Stomach (tissue), 9 donors: ENCODE data around the gene CUZD1. TPM values are rescaled to one million over a fixed set of nuclear protein-coding genes. Genes with fewer than 3 reads are reported as not detected.

Source experiments
- DNase-seq, 2 donors: peaks; one replicate each; pipeline versions ENCODE4 v3.0.0 to v3.0.0-alpha.2; 2013 to 2019
- H3K27ac ChIP-seq, 5 donors: fragments of 200-600 bp in 4 of 5; sonication (generic) in 4 of 5; one replicate each; pipeline ENCODE4 v1.5.1; 2013 to 2019; ENCODE audit warnings: mild to moderate bottlenecking in 1 of 5, moderate library complexity in 1 of 5
- H3K27me3 ChIP-seq, 3 donors: fragments of 200-600 bp; sonication (generic); one replicate each; pipeline ENCODE4 v1.5.1; 2017 to 2019; ENCODE audit warnings: mixed run types in 1 of 3
- H3K36me3 ChIP-seq, 4 donors: fragments of 200-600 bp; sonication (generic); 1 replicate in 3 of 4; 2 replicates in 1 of 4; pipeline ENCODE4 v1.5.1; 2016 to 2019
- H3K4me1 ChIP-seq, 4 donors: fragments of 200-600 bp; sonication (generic); one replicate each; pipeline ENCODE4 v1.5.1; 2016 to 2019
- H3K4me3 ChIP-seq, 4 donors: fragments of 200-600 bp; sonication (generic) in 3 of 4; one replicate each; pipeline ENCODE4 v1.5.1; 2016 to 2019; ENCODE audit warnings: mild to moderate bottlenecking in 1 of 4
- H3K9me3 ChIP-seq, 4 donors: fragments of 200-600 bp; sonication (generic); one replicate each; pipeline ENCODE4 v1.5.1; 2016 to 2019
- CTCF ChIP-seq, 7 experiments: fragments of 450-650 bp in 4 of 7; fragments of 200-600 bp in 3 of 7; sonication (generic) in 3 of 7; IDR thresholded peaks; one replicate each; pipeline ENCODE4 v1.5.1; 2016 to 2019; ENCODE audit warnings: antibody characterized with exemption in 7 of 7, control low read depth in 2 of 7, mild to moderate bottlenecking in 1 of 7
- EP300 ChIP-seq: sonication (generic); formaldehyde crosslinking; IDR thresholded peaks from one replicate; pipeline ENCODE4 v1.6.1; 2017; ENCODE audit warnings: antibody characterized with exemption
- POLR2A ChIP-seq, 4 donors: fragments of 450-650 bp; IDR thresholded peaks; one replicate each; pipeline ENCODE4 v1.6.1; 2016; ENCODE audit warnings: antibody characterized with exemption in 4 of 4, control low read depth in 2 of 4, mild to moderate bottlenecking in 1 of 4, moderate library complexity in 1 of 4
- POLR2AphosphoS5 ChIP-seq, 3 donors: sonication (generic); formaldehyde crosslinking; IDR thresholded peaks; one replicate each; pipeline ENCODE4 v1.6.1; 2016; ENCODE audit warnings: antibody characterized with exemption in 3 of 3
- WGBS, 5 donors: extraction: QIAGEN DNeasy Blood & Tissue Kit in 3 of 5; methylation state at CpG; one replicate each; pipeline versions ENCODE4 v1.1.5 to v1.1.7; 2013 to 2018; 5-methylcytosine and 5-hydroxymethylcytosine counted together
- intact Hi-C: fragments of 100-400 bp; cut with DNase I; formaldehyde crosslinking; loops from one replicate; pipeline ENCODE4 v1.15.1; 2023; ENCODE audit warnings: low total_unique reads
- polyA plus RNA-seq, 3 donors: library from polyadenylated mRNA; stranded (reverse); fragments of 200-250 nt; gene quantifications; one replicate each; pipeline ENCODE4 v1.2.3, GENCODE V29; 2013
- total RNA-seq, 5 donors: library from RNA; depleted of rRNA; stranded (reverse); fragments of >200 nt; gene quantifications; one replicate each; pipeline versions ENCODE4 v1.1.0 to v1.2.3, GENCODE V29; 2014 to 2016
- donor health status: healthy with polysubstance abuse.
- donor health status: Bipolar disorder and iron deficiency.
- donor health status: healthy.

CUZD1 gene
- total and polyA plus RNA-seq, 8 donors, result 0.44 to 14.1 (median 0.58) TPM; not detected in 2

GRCh38 chr10:122835908-122836307 is 9.7 kb downstream of the CUZD1 start:
- no peaks in the 10 kb centered on the region for H3K27me3 ChIP-seq
- no peaks in the 10 kb centered on the region for H3K9me3 ChIP-seq
- intact Hi-C loops, result no loop called here
- no peak overlapping the region for H3K4me3 ChIP-seq
- no peak overlapping the region for H3K27ac ChIP-seq
- 85 to 93% (median 89%) methylated on average over 2 of the region's 2 CpGs for WGBS, 5 donors
- DNase-seq, result no peak
- no peak for TF ChIP-seq POLR2A (IDR thresholded peaks at IDR 0.05)
- TF ChIP-seq POLR2AphosphoS5 (IDR thresholded peaks at IDR 0.05), result no peak
- TF ChIP-seq CTCF (IDR thresholded peaks at IDR 0.05), result no peak
- TF ChIP-seq EP300, result no peak
- H3K4me1 ChIP-seq, result no peaks in the 10 kb centered on the region
- peaks cover 0 to 54% (median 36%) of the 10 kb centered on the region in 4 donors for H3K36me3 ChIP-seq

GRCh38 chr10:122830965-122831353 is 14.7 kb downstream of the CUZD1 start:
- Histone ChIP-seq H3K4me3 (no peak overlapping the region), H3K27ac (no peak overlapping the region), H3K4me1 (no peaks in the 10 kb centered on the region), H3K36me3 (peaks cover 0 to 26% (median 19%) of the 10 kb centered on the region in 4 donors), H3K27me3 (peaks cover 0 to 10% (median 0%) of the 10 kb centered on the region in 3 donors), H3K9me3 (no peaks in the 10 kb centered on the region)
- intact Hi-C loops, result no loop called here
- WGBS, 5 donors, result 71 to 89% (median 88%) methylated on average over 1 of the region's 1 CpG
- TF ChIP-seq POLR2A (IDR thresholded peaks at IDR 0.05), result no peak
- no peak for TF ChIP-seq POLR2AphosphoS5 (IDR thresholded peaks at IDR 0.05)
- no peak for TF ChIP-seq CTCF (IDR thresholded peaks at IDR 0.05)
- TF ChIP-seq EP300, result no peak
- no peak for DNase-seq

GRCh38 chr10:122830273-122830964 is 15.2 kb downstream of the CUZD1 start:
- WGBS, 5 donors, result 90 to 95% (median 91%) methylated on average over 6 to 7 of the region's 7 CpGs
- DNase-seq, result no peak
- H3K36me3 ChIP-seq, result peaks cover 0 to 21% (median 18%) of the 10 kb centered on the region in 4 donors
- H3K27me3 ChIP-seq, result peaks cover 0 to 10% (median 0%) of the 10 kb centered on the region in 3 donors
- H3K4me3 ChIP-seq, result no peak overlapping the region
- H3K4me1 ChIP-seq, result no peaks in the 10 kb centered on the region
- TF ChIP-seq POLR2AphosphoS5 (IDR thresholded peaks at IDR 0.05) (no peak), POLR2A (IDR thresholded peaks at IDR 0.05) (no peak), CTCF (IDR thresholded peaks at IDR 0.05) (no peak), EP300 (no peak)
- H3K27ac ChIP-seq, result no peak overlapping the region
- no peaks in the 10 kb centered on the region for H3K9me3 ChIP-seq
- intact Hi-C loops, result no loop called here

- H3K27me3 ChIP-seq, result peaks cover 0 to 10% (median 0%) of the 10 kb centered on the region in 3 donors
- H3K4me3 ChIP-seq, result no peak overlapping the region
- intact Hi-C loops, result no loop called here
- WGBS, 5 donors, result 69 to 84% (median 75%) methylated on average over 4 to 8 of the region's 8 CpGs
- no peak overlapping the region for H3K27ac ChIP-seq
- H3K36me3 ChIP-seq, result peaks cover 0 to 13% (median 12%) of the 10 kb centered on the region in 4 donors
- no peak for DNase-seq
- TF ChIP-seq CTCF (IDR thresholded peaks at IDR 0.05) (no peak), POLR2A (IDR thresholded peaks at IDR 0.05) (no peak), EP300 (no peak), POLR2AphosphoS5 (IDR thresholded peaks at IDR 0.05) (no peak)
- no peaks in the 10 kb centered on the region for H3K4me1 ChIP-seq
- H3K9me3 ChIP-seq, result no peaks in the 10 kb centered on the region
Measured at GRCh38 chr10:122829454-122829853, 16.2 kb downstream of the CUZD1 start.
